ENCODE measurements around the gene SLC66A1. TPM values are rescaled to one million over a fixed set of nuclear protein-coding genes. Genes with fewer than 3 reads are reported as not detected.
"Not testable (repeated sequence)": the region's sequence is repeated elsewhere in the genome, so short reads cannot be mapped to it uniquely, and the experiment has no call there.

Gene SLC66A1, protein sequence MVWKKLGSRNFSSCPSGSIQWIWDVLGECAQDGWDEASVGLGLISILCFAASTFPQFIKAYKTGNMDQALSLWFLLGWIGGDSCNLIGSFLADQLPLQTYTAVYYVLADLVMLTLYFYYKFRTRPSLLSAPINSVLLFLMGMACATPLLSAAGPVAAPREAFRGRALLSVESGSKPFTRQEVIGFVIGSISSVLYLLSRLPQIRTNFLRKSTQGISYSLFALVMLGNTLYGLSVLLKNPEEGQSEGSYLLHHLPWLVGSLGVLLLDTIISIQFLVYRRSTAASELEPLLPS
- 3.2 TPM for total RNA-seq
- 1 to 10 TPM; 3.7 to 8.7 (median 5.8) TPM for polyA plus RNA-seq

DNA sequence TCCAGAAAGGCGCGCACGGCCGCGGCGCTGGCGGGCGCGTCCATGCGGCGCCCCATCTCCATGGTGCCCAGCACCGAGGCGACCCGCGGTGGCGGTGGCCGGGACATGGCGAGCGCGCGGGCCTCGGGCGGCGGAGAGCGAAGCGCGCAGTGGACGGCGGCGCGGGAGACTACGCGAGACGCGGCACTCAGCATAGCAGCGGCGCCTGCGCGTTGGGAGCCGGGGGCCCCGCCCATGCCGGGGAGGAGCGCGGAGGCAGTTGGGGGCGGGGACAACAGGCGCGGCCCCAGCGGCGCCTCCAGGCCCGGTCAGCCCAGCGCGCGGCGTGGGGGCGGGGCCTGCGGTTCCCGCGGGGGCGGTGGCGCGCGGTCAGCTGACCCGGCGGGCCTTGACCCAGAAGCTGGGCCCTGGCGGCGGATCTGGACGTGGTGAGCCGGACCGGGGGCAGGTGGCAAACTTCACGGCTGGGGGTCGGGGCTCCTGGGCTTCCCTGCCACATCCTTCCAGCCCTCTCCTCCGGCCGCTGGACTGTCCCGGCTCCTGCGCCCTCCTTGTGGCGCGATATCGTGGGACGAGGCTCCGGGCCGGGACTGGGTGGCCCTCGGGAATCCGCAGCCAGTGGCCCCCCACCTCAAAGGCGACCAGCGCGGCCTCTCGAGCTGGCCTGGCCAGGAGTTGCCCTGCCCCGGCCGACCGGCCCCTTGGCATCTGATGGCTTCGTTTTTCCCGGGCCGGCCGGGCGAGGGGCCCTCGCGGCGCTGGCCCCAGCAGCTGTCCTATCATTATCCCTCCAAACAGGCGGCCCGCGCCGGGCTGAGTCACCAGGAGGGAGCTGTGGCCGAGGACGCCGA is at the start of gene SLC66A1, which contains the start of gene AKR7A2:
Gene SLC66A1 (plus strand): TSS at position 396 of the 851 bp plus-strand sequence. CDS start 5,352 bp downstream, outside the sequence.
Gene AKR7A2 (minus strand): TSS at position 214 of the 851 bp plus-strand sequence. CDS start 20 bp downstream, at position 194.
- peaks cover 15% of the 10 kb centered on the region for H3K36me3 Mint-ChIP-seq
- no peaks in the 10 kb centered on the region for H3K9me3 ChIP-seq (ENCODE audit: control insufficient read depth in 2 of 2, low read length in 2 of 2)
- peaks cover 26% of the 10 kb centered on the region for H3K4me1 ChIP-seq (ENCODE audit: control insufficient read depth, insufficient read depth, low read length, poor library complexity, severe bottlenecking)
- no peaks in the 10 kb centered on the region for H3K27me3 ChIP-seq (ENCODE audit: control insufficient read depth, insufficient read depth, low read length)
- H3K9me3 Mint-ChIP-seq, result no peaks in the 10 kb centered on the region
- ATAC-seq (ENCODE audit: low read depth in 2 of 2), result peak; percentile 89 to 95
- peaks cover 0 to 52% (median 29%) of the 10 kb centered on the region in 4 donors for H3K4me1 Mint-ChIP-seq
- peak within 1 kb of the TSS; percentile 51 for H3K27ac ChIP-seq (ENCODE audit: insufficient read depth, low read length, poor library complexity, severe bottlenecking)
- H3K27me3 Mint-ChIP-seq, result no peaks in the 10 kb centered on the region
- H3K4me3 ChIP-seq (ENCODE audit: low read depth, low read length), result peak within 1 kb of the TSS; percentile 59
- H3K36me3 ChIP-seq (ENCODE audit: control insufficient read depth, insufficient read depth, low read length), result peaks cover 14% of the 10 kb centered on the region
- peak within 1 kb of the TSS; percentile 87 to 99 (median 93) for H3K4me3 Mint-ChIP-seq
- DNase-seq, result peak; percentile 85 to 90 (median 87)
- H3K27ac Mint-ChIP-seq, result peak within 1 kb of the TSS; percentile 65 to 96 (median 82)

DNA sequence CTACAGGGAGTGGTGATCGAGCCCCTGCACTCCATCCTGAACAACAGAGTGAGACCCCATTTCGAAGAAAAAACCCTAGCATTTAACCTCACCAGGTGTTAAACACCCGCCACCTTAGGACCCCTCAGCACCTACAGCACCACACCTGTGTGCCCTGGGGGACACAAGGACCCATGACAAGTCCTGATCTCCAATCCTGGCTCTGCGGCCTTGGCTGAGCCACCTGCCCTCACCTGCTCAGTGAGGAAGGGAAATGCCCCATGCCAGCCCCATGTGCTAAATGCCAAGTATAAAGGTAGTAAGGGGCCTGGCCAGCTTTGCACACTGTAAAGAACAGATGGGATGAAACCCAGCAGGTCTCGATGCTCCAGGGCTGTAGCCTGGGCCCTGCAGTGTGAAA is 49.4 kb upstream of the SLC66A1 start:
- H3K4me3 ChIP-seq (ENCODE audit: low read depth, low read length), result no peak overlapping the region
- DNase-seq, result no peak
- Mint-ChIP-seq H3K36me3 (no peaks in the 10 kb centered on the region), H3K4me3 (no peak overlapping the region), H3K9me3 (no peaks in the 10 kb centered on the region), H3K27me3 (no peaks in the 10 kb centered on the region), H3K27ac (no peak overlapping the region), H3K4me1 (no peaks in the 10 kb centered on the region)
- no peaks in the 10 kb centered on the region for H3K4me1 ChIP-seq (ENCODE audit: control insufficient read depth, insufficient read depth, low read length, poor library complexity, severe bottlenecking)
- no peak for ATAC-seq (ENCODE audit: low read depth in 2 of 2)
- peaks cover 30% of the 10 kb centered on the region for H3K36me3 ChIP-seq (ENCODE audit: control insufficient read depth, insufficient read depth, low read length)
- no peak overlapping the region for H3K27ac ChIP-seq (ENCODE audit: insufficient read depth, low read length, poor library complexity, severe bottlenecking)
- H3K9me3 ChIP-seq (ENCODE audit: control insufficient read depth in 2 of 2, low read length in 2 of 2), result no peaks in the 10 kb centered on the region
- no peaks in the 10 kb centered on the region for H3K27me3 ChIP-seq (ENCODE audit: control insufficient read depth, insufficient read depth, low read length)

DNA sequence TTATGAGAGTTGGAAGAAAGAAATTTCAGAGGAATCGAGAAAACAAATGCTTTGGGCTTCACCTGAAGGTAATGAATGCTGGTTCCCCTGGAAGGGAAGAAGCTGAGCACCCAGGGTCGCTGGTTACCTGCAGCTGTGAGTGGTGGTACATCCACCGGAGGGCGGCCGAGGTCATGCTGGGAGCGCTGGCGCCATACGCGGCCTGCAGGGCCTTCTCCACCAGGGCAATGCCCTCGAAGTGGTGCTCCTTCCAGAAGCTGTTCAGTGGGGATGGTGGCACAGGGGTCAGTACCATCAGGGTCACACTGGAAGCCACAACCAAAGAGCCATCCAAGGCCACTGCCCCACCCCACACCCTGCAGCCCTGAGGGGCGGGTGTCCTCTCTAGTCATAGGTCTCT is 43.7 kb upstream of the SLC66A1 start:
- Histone ChIP-seq H3K4me3 (ENCODE audit: low read depth, low read length) (no peak overlapping the region), H3K27ac (ENCODE audit: insufficient read depth, low read length, poor library complexity, severe bottlenecking) (no peak overlapping the region), H3K36me3 (ENCODE audit: control insufficient read depth, insufficient read depth, low read length) (no peaks in the 10 kb centered on the region), H3K4me1 (ENCODE audit: control insufficient read depth, insufficient read depth, low read length, poor library complexity, severe bottlenecking) (no peaks in the 10 kb centered on the region), H3K9me3 (ENCODE audit: control insufficient read depth in 2 of 2, low read length in 2 of 2) (no peaks in the 10 kb centered on the region), H3K27me3 (ENCODE audit: control insufficient read depth, insufficient read depth, low read length) (peaks cover 2% of the 10 kb centered on the region)
- no peak for DNase-seq
- Mint-ChIP-seq H3K27ac (no peak overlapping the region), H3K27me3 (peaks cover 20% of the 10 kb centered on the region), H3K9me3 (peaks cover 0 to 5% (median 0%) of the 10 kb centered on the region in 7 donors), H3K4me3 (no peak overlapping the region), H3K4me1 (peaks cover 0 to 4% (median 0%) of the 10 kb centered on the region in 4 donors), H3K36me3 (peaks cover 3% of the 10 kb centered on the region)
- ATAC-seq (ENCODE audit: low read depth in 2 of 2), result no peak

DNA sequence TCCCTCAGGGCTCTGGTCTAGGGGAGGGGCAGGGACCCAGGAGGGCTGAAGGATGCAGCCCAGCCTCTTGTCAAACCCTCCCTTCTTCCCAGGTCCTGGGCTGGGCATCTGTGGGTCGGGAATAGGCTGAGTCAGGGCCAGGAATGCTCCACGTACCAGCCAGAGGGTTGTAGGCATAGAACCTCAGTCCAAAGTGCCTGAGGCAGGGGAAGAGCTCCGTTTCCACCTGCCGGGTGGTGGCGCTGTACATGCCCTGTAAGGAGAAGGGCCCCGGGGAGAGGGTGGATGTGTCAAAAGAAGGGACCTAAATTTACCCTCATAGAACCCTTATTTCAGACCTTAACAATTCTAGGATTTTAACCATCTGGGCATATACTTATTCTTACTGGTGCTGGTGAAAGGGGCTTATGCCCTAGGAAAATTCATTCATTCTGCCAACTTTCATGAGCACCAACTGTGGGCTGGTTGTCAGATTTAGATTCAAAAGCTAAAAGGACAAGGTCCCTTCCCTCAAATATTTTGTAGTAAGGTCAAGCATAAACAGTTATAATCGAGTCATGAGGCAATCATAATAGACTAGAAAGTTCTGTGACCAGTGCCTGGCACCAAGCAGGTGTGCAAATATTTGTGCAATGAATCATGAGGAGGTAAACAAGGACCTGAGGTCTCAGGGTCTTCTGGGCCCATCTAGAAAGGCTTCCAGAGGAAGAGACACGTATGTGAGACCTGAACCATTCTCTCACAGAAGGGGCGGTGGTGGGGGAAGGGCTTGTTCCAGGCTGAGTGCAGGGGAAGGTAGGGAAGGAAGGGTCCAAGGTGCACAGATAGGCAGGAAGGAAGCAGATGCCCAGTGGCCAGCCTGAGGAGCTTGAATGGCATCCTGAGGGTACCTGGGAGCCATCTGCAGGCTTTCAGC is 42.4 kb upstream of the SLC66A1 start:
- H3K4me3 ChIP-seq (ENCODE audit: low read depth, low read length); ATAC-seq (ENCODE audit: low read depth in 2 of 2); H3K4me3 Mint-ChIP-seq; H3K4me1 ChIP-seq (ENCODE audit: control insufficient read depth, insufficient read depth, low read length, poor library complexity, severe bottlenecking); H3K27ac ChIP-seq (ENCODE audit: insufficient read depth, low read length, poor library complexity, severe bottlenecking); H3K36me3 Mint-ChIP-seq; H3K36me3 ChIP-seq (ENCODE audit: control insufficient read depth, insufficient read depth, low read length); DNase-seq; H3K9me3 ChIP-seq (ENCODE audit: control insufficient read depth in 2 of 2, low read length in 2 of 2); H3K4me1 Mint-ChIP-seq; H3K9me3 Mint-ChIP-seq; H3K27ac Mint-ChIP-seq; H3K27me3 ChIP-seq (ENCODE audit: control insufficient read depth, insufficient read depth, low read length): not testable (repeated sequence)
- peaks cover 21% of the 10 kb centered on the region for H3K27me3 Mint-ChIP-seq

DNA sequence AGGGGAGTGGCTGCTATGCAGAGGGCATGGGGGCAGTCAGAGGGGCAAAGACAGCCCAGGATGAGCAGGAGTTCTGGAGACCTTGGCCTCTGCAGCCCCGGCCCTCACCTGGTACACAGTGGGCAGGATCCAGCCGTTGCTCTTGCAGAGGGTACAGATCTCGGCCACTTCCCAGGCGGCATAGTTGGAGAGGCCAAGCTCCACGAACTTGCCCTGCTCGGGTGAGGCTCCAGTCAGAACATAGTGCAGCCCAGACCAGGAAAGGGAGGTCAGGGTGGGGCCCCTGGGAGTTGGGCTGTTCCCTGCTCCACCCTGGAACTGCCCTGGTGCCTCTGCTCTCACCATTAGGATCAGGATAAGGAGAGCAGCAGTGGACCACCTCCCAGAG is 41.8 kb upstream of the SLC66A1 start:
- H3K4me3 ChIP-seq (ENCODE audit: low read depth, low read length); H3K27ac Mint-ChIP-seq; H3K9me3 ChIP-seq (ENCODE audit: control insufficient read depth in 2 of 2, low read length in 2 of 2); ATAC-seq (ENCODE audit: low read depth in 2 of 2); H3K36me3 Mint-ChIP-seq; H3K4me1 ChIP-seq (ENCODE audit: control insufficient read depth, insufficient read depth, low read length, poor library complexity, severe bottlenecking); H3K4me1 Mint-ChIP-seq; H3K36me3 ChIP-seq (ENCODE audit: control insufficient read depth, insufficient read depth, low read length); DNase-seq; H3K27me3 ChIP-seq (ENCODE audit: control insufficient read depth, insufficient read depth, low read length); H3K4me3 Mint-ChIP-seq; H3K27ac ChIP-seq (ENCODE audit: insufficient read depth, low read length, poor library complexity, severe bottlenecking): not testable (repeated sequence)
- Mint-ChIP-seq H3K27me3 (peaks cover 21% of the 10 kb centered on the region), H3K9me3 (peaks cover 0 to 11% (median under 1%) of the 10 kb centered on the region in 7 donors)

DNA sequence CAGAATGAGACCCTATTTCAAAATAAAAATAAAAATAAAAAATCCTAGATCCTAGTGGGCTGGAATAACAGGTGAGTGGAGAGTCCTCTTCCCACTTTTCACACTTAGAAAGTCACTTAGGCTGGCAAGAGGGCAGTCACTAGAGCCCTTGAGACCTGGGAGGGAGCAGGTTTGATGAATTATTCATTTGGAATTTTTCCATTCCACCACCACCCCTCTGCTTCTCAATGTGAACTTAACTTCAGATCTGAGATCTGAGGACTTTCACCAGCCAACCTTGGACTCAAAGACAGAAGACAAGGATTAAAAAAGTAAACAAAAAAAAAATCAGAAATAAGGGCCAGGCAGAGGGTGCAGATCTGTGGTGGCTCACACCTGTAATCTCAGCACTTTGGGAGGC is 40.1 kb upstream of the SLC66A1 start:
- no peak overlapping the region for H3K4me3 ChIP-seq (ENCODE audit: low read depth, low read length)
- peaks cover 25% of the 10 kb centered on the region for H3K27me3 Mint-ChIP-seq
- no peak overlapping the region for H3K4me3 Mint-ChIP-seq
- no peak overlapping the region for H3K27ac Mint-ChIP-seq
- H3K27ac ChIP-seq (ENCODE audit: insufficient read depth, low read length, poor library complexity, severe bottlenecking), result no peak overlapping the region
- no peaks in the 10 kb centered on the region for H3K4me1 ChIP-seq (ENCODE audit: control insufficient read depth, insufficient read depth, low read length, poor library complexity, severe bottlenecking)
- no peak for DNase-seq
- peaks cover 6% of the 10 kb centered on the region for H3K36me3 Mint-ChIP-seq
- no peaks in the 10 kb centered on the region for H3K36me3 ChIP-seq (ENCODE audit: control insufficient read depth, insufficient read depth, low read length)
- no peaks in the 10 kb centered on the region for H3K9me3 ChIP-seq (ENCODE audit: control insufficient read depth in 2 of 2, low read length in 2 of 2)
- ATAC-seq (ENCODE audit: low read depth in 2 of 2), result no peak
- H3K4me1 Mint-ChIP-seq, result peaks cover 0 to 6% (median 0%) of the 10 kb centered on the region in 4 donors
- H3K27me3 ChIP-seq (ENCODE audit: control insufficient read depth, insufficient read depth, low read length), result peaks cover 2% of the 10 kb centered on the region
- H3K9me3 Mint-ChIP-seq, result peaks cover 0 to 12% (median 2%) of the 10 kb centered on the region in 7 donors
